Immature natural killer cell (primary cell): ENCODE results near the gene FA2H. TPM values are rescaled to one million over a fixed set of nuclear protein-coding genes. Genes with fewer than 3 reads are reported as not detected.
"Not testable (repeated sequence)": the region's sequence is repeated elsewhere in the genome, so short reads cannot be mapped to it uniquely, and the experiment has no call there.

Source experiments
- DNase-seq, 3 donors: peaks; one replicate each; pipeline ENCODE4 v3.0.0; 2022; ENCODE audit warnings: mixed read lengths in 1 of 3
- H3K27ac Mint-ChIP-seq, 6 donors: one replicate each; pipeline ENCODE4 v1.8.0; 2020; ENCODE audit warnings: mixed read lengths in 6 of 6, mild to moderate bottlenecking in 5 of 6, inconsistent platforms in 4 of 6, moderate library complexity in 3 of 6
- H3K27me3 Mint-ChIP-seq, 3 donors: one replicate each; pipeline ENCODE4 v1.8.0; 2020 to 2021; ENCODE audit warnings: low read depth in 3 of 3, mild to moderate bottlenecking in 3 of 3, mixed read lengths in 3 of 3, moderate library complexity in 3 of 3, inconsistent platforms in 1 of 3
- H3K36me3 Mint-ChIP-seq, 3 donors: one replicate each; pipeline ENCODE4 v1.8.0; 2020; ENCODE audit warnings: mixed read lengths in 3 of 3, inconsistent platforms in 2 of 3, mild to moderate bottlenecking in 2 of 3
- H3K4me1 Mint-ChIP-seq, 2 donors: one replicate each; pipeline ENCODE4 v1.8.0; 2020; ENCODE audit warnings: inconsistent platforms in 2 of 2, mild to moderate bottlenecking in 2 of 2, mixed read lengths in 2 of 2, moderate library complexity in 1 of 2
- H3K4me3 Mint-ChIP-seq, 5 donors: one replicate each; pipeline ENCODE4 v1.8.0; 2020; ENCODE audit warnings: mild to moderate bottlenecking in 5 of 5, mixed read lengths in 5 of 5, inconsistent platforms in 3 of 5, moderate library complexity in 3 of 5
- H3K9me3 Mint-ChIP-seq, 6 donors: one replicate each; pipeline ENCODE4 v1.8.0; 2020; ENCODE audit warnings: mild to moderate bottlenecking in 6 of 6, mixed read lengths in 6 of 6, inconsistent platforms in 4 of 6, moderate library complexity in 3 of 6
- polyA plus RNA-seq, 3 donors: library from polyadenylated mRNA; unstranded; fragments of 300-500 nt; fragmentation: Illumina TruSeq; gene quantifications; one replicate each; pipeline ENCODE4 v1.2.3, GENCODE V29; 2021

The FA2H gene
- polyA plus RNA-seq, 3 donors from 2014 or later: not detected

DNA sequence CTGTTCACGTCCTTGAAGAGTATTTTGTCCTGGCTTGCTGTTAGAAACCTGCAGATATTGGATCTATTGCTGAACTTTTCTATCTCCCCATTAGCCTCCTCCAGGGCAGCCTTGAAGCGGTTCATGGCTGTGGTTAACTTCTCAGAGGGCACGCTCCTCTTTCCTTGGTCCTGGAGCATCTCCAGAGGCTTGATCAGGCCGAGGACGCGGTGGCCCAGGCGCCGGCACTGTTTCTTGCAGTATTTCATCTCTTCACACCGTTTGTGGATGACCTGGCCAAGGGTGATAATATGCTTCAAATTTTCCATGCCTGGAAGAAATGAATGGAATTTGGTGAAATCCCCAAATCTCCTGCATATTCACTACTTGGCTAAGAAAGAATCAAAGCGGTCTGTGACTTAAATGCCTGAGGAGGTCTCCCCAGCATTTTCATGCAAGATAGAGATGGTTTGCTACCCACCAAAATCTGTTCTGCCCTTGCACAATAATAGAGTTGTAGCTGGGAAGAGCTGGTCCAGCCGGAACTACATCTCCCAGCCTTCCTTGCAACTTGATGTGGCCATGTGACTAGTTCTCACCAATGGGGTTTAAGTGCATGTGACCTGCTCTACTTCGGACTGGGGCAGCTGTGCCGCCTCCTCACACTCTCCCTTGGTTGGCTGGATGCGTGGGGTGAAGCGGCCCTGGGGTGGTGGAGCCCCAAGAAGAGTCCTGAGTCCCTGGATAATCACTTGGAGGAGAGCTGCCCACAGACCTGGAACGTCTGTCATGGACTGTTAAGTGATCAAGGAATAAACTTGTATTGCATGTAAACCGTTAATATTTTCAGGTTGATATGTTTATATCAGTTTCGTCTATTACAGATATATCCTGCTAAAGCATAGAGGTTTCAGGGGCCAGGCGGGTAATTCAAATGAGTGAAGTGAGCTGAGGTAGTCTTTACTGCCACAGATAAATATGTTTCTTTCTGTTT lies 78.9 kb downstream of the FA2H start:
- Mint-ChIP-seq H3K27me3 (peaks cover under 1 to 3% (median under 1%) of the 10 kb centered on the region in 3 donors), H3K27ac (peak overlapping the region; percentile 58 to 93 (median 85)), H3K9me3 (no peaks in the 10 kb centered on the region), H3K4me3 (peak overlapping the region; percentile 81 to 94 (median 89)), H3K4me1 (peaks cover 43 to 50% of the 10 kb centered on the region in 2 donors), H3K36me3 (peaks cover 29 to 38% (median 34%) of the 10 kb centered on the region in 3 donors)
- DNase-seq: peak; percentile 69 to 77 (median 74)

DNA sequence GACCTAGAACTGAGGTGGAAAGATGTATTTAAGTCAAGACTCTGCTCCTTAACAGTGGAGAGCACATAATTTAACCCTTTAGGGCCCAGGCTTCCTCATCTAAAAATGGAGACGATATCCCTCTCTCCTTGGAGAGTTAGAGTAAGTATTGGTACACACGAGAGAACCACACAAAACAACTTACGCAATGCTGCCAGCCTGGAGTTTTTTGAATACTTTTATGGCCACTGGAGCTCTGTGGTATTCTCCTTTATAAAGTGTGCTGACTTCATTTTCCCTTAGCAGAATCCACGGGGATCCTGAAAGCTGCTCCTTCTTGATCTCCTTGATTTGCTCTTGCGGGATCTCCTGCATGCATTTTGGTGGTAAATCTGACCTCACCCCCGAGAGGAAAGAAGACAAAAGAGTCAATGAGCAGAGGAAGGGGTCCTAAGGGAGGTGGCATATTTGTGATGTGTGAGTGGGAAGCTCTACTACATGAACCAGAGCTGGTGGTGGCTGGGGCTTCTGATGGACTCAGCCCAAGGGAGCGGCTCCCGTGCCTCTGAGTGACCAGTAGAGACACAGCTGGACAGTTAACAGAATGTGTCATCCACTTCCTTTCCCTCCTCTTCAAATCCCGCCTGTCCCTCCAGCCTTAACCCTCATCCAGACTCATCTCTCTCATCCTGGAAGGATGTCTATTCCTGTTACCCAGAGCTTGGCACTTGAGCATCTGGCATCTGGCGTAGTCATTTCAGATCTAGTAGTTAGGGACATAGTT lies 83.3 kb downstream of the FA2H start:
- Mint-ChIP-seq H3K27me3 (peaks cover 0 to 1% (median 0%) of the 10 kb centered on the region in 3 donors), H3K27ac (no peak overlapping the region), H3K9me3 (no peaks in the 10 kb centered on the region), H3K4me3 (no peak overlapping the region), H3K4me1 (peaks cover 9 to 10% of the 10 kb centered on the region in 2 donors), H3K36me3 (peaks cover 45 to 68% (median 47%) of the 10 kb centered on the region in 3 donors)
- DNase-seq: no peak

DNA sequence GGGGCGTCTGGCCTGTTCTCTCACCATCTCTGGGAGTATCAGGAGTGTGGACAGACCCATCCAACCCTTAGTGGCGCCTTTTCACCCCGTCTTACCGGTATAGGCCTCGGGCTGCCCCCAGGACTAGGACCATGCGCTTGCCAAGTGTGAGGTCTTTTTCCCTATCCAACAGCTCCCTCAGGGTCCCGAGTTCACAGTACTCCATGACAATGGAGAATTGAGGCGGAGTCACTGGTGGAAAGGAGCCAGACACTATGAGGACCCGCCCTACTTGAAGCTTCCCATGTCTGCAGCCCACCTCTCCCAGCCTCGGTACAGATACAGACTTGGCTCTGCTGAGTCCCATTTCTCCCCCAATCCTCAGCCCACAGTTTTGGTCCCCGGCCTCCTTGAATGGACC lies 92.1 kb downstream of the FA2H start:
- DNase-seq: no peak
- H3K36me3 Mint-ChIP-seq: peaks cover 15 to 35% (median 21%) of the 10 kb centered on the region in 3 donors
- no peaks in the 10 kb centered on the region for H3K4me1 Mint-ChIP-seq
- H3K4me3 Mint-ChIP-seq: no peak overlapping the region
- no peak overlapping the region for H3K27ac Mint-ChIP-seq
- peaks cover 0 to 1% (median 0%) of the 10 kb centered on the region in 3 donors for H3K27me3 Mint-ChIP-seq
- H3K9me3 Mint-ChIP-seq: no peaks in the 10 kb centered on the region

DNA sequence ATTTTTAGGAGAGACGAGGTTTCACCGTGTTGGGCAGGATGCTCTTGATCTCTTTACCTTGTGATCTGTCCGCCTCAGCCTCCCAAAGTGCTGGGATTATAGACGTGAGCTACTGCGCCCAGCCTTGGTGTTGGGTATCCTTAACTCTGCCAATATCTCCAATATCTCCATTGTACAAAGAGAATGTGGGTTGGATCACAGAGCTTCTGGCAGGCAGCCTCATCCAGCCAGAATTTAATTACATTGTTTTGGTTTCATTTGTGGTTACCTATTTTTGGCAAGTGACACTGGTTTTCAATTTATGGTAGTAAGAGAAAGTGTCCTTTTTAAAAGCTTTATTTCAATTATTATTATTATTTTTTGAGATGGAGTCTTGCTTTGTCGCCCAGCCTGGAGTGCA lies 93.9 kb downstream of the FA2H start:
- DNase-seq: no peak
- Mint-ChIP-seq H3K4me3 (no peak overlapping the region), H3K36me3 (peaks cover 15 to 37% (median 20%) of the 10 kb centered on the region in 3 donors), H3K27me3 (peaks cover 0 to 1% (median 0%) of the 10 kb centered on the region in 3 donors), H3K27ac (no peak overlapping the region), H3K4me1 (no peaks in the 10 kb centered on the region), H3K9me3 (no peaks in the 10 kb centered on the region)

DNA sequence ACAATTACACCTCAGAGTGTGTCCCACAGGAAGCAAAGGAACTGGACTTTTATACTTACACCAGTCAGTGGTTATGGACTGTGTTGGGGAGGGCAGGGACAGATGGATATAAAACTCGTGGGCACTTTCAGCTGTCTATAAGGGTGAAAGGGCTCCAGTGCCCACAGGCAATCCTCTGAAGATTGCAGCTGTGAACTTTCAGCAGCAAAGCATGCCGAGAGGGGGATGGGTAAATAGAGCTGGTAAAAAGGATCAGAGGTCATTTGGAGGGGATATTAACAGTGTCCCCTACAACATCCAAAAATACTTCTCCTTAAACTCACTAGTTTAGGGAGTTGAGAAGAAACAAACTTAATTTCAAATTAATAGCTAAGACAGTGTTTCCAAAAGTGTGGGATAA lies 94.6 kb downstream of the FA2H start:
- H3K36me3 Mint-ChIP-seq: peaks cover 13 to 39% (median 20%) of the 10 kb centered on the region in 3 donors
- H3K27me3 Mint-ChIP-seq: peaks cover 0 to 1% (median 0%) of the 10 kb centered on the region in 3 donors
- H3K4me1 Mint-ChIP-seq: no peaks in the 10 kb centered on the region
- no peak for DNase-seq
- H3K9me3 Mint-ChIP-seq: no peaks in the 10 kb centered on the region
- H3K27ac Mint-ChIP-seq: no peak overlapping the region
- no peak overlapping the region for H3K4me3 Mint-ChIP-seq

DNA sequence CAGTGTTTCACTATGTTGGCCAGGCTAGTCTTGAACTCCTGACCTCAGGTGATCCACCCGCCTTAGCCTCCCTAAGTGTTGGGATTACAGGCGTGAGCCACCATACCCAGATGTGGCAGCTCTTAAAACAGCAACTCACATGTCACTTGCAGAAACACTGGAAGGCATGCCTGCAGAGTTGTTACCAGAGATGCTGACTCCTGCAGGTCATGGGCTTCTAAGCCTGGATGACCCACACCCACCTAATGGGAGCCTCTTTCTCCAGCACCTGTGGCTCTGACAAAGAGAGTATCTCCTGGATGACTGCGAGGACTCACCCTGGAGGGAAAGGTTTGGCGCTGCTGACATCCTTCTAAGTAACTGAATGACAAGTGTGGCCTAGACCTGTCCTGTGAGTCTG lies 96.8 kb downstream of the FA2H start:
- Mint-ChIP-seq H3K27me3 (no peaks in the 10 kb centered on the region), H3K4me1 (no peaks in the 10 kb centered on the region), H3K4me3 (no peak overlapping the region), H3K36me3 (peaks cover 16 to 39% (median 24%) of the 10 kb centered on the region in 3 donors), H3K27ac (no peak overlapping the region), H3K9me3 (no peaks in the 10 kb centered on the region)
- DNase-seq: no peak

DNA sequence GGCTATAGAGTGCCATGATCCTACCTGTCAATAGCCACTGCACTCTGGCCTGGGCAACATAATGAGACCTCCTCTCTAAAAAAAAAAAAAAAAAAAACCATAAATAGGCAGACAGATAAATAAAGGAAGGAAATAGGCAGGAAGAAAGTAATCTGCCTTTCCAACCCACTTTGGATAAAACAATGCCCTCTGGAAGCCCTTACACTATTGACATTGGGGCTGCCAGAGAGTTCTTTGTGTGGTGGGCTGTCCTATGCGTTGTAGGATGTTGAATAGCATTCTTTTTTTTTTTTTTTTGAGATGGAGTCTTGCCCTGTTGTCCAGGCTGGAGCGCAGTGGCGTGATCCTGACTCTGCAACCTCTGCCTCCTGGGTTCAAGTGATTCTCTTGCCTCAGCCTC lies 100.7 kb downstream of the FA2H start:
- peaks cover 9 to 40% (median 28%) of the 10 kb centered on the region in 3 donors for H3K36me3 Mint-ChIP-seq
- no peaks in the 10 kb centered on the region for H3K4me1 Mint-ChIP-seq
- no peaks in the 10 kb centered on the region for H3K9me3 Mint-ChIP-seq
- H3K27ac Mint-ChIP-seq: no peak overlapping the region
- DNase-seq: no peak
- H3K4me3 Mint-ChIP-seq: no peak overlapping the region
- H3K27me3 Mint-ChIP-seq: peaks cover 0 to 2% (median 0%) of the 10 kb centered on the region in 3 donors

DNA sequence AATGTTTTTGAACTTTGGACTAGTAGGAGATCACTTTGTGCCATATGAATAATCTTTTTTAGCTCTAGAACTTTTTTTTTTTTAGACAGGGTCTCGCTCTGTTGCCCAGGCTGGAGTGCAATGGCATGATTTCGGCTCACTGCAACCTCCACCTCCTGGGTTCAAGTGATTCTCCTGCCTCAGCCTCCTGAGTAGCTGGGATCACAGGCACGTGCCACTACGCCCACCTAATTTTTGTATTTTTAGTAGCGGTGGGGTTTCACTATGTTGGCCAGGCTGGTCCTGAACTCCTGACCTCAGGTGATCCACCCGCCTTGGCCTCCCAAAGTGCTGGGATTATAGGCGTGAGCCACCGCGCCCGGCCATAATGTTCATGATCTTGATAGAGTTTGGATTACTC lies 105.7 kb downstream of the FA2H start:
- Mint-ChIP-seq H3K4me1 (peaks cover 23 to 27% of the 10 kb centered on the region in 2 donors), H3K4me3 (peak overlapping the region in 2 of 5 donors; percentile 38 to 99), H3K36me3 (peaks cover 5 to 19% (median 15%) of the 10 kb centered on the region in 3 donors), H3K27me3 (peaks cover 5 to 13% (median 9%) of the 10 kb centered on the region in 3 donors)
- H3K27ac Mint-ChIP-seq, H3K9me3 Mint-ChIP-seq, DNase-seq: not testable (repeated sequence)

DNA sequence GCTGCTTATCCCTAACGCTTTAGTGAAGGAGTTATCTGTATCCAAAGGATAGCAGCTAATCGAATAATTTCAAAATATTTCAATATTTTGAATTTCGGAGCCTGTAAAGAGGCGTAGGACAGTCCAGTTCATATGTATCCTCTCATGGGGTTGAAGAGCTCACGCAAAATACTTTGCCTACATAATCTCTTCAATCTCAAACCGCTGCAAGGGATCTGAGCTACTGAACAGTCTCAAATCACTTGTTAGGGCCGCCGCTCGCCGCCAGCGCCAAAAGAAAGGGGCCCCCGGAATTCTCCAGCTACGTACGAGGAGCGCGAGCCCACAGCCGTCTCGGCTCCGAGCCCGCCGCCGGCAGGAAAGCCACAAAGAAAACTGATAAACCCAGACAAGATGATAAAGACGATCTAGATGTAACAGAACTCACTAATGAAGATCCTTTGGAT lies 107.3 kb downstream of the FA2H start:
- Mint-ChIP-seq H3K27ac (peak overlapping the region; percentile 76 to 97 (median 90)), H3K9me3 (no peaks in the 10 kb centered on the region), H3K4me1 (peaks cover 32 to 42% of the 10 kb centered on the region in 2 donors), H3K4me3 (peak overlapping the region; percentile 91 to 99 (median 92)), H3K27me3 (peaks cover 5 to 13% (median 9%) of the 10 kb centered on the region in 3 donors), H3K36me3 (peaks cover 6 to 23% (median 13%) of the 10 kb centered on the region in 3 donors)
- peak; percentile 32 to 35 (median 34) for DNase-seq

DNA sequence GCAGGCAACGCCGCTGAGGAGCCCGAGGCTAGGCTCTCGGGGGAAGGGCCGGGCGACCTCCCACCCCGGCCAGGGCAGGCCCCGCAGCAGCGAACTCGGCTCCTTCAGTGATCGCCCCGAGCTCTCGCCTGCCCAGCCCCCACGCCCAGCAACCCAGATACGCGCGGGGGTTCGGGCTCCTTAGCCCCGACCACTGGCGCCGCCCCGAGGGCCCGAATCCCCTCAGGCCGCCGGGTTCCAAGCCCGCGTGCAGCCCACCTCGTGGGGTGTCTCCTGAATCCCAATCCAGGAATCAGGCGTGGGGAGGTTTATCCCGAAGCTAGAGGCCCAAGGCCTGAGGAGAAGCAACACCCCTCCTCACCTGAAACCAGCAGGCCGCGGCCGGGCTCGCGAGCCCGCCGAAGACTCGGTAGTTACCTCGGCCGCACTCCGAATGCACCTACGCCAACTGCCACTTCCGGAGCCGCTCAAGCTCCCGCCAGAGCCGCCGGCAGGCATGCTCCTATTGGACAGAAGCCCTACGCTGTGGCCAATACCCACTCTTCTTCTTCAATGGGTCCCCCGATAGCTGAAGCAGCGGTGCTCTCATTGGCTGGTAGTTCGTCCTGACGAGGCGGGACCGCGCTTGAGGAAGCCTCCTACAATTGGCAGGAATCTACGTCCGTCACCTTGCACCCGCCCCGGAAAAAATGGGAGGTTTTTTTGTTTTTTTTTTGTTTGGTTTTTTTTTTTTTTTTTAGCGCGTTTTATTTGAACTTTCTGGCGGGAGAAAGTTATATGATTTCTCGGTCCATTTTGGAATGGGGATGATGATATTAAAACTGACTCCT lies 108.0 kb downstream of the FA2H start, which contains the start of gene RFWD3:
TSS of gene RFWD3 (minus strand) at position 453 of the 830 bp plus-strand sequence. CDS start 5,428 bp downstream, outside the sequence.
- DNase-seq: peak; percentile 97 to 98 (median 97)
- peak within 1 kb of the TSS; percentile 87 to 97 (median 92) for H3K27ac Mint-ChIP-seq
- peaks cover 6 to 19% (median 7%) of the 10 kb centered on the region in 3 donors for H3K36me3 Mint-ChIP-seq
- peaks cover 5 to 11% (median 9%) of the 10 kb centered on the region in 3 donors for H3K27me3 Mint-ChIP-seq
- peaks cover 33 to 49% of the 10 kb centered on the region in 2 donors for H3K4me1 Mint-ChIP-seq
- H3K4me3 Mint-ChIP-seq: peak within 1 kb of the TSS; percentile 91 to 99 (median 92)
- H3K9me3 Mint-ChIP-seq: no peaks in the 10 kb centered on the region

DNA sequence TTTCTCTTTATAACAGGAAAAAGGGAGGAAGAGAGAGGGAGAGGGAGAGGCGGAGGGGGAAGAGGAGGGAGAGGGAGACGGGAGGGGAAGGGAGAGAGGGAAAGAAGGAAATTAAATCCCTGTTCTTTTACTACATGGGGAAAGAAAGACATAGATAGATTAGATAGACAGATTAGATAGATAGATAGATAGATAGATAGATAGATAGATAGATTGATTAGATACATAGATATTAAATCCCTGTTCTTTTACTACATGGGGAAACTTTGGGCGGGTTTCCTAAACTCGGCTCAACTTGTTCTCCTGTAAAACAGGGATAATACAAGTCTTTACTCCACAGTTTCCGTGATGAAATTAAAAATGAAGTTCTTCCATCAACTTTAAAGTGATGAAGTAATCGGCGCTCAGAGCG lies 108.6 kb downstream of the FA2H start:
- H3K9me3 Mint-ChIP-seq: no peaks in the 10 kb centered on the region
- H3K27me3 Mint-ChIP-seq: peaks cover 5 to 11% (median 9%) of the 10 kb centered on the region in 3 donors
- DNase-seq: no peak
- peaks cover 4 to 17% (median 6%) of the 10 kb centered on the region in 3 donors for H3K36me3 Mint-ChIP-seq
- H3K4me3 Mint-ChIP-seq: peak overlapping the region; percentile 91 to 99 (median 92)
- peaks cover 35 to 54% of the 10 kb centered on the region in 2 donors for H3K4me1 Mint-ChIP-seq
- H3K27ac Mint-ChIP-seq: peak overlapping the region; percentile 21 to 93 (median 82)
